ACHN (cell line): ENCODE results near the gene ORC4.

Source experiments
- DNase-seq: peaks from one replicate; pipeline ENCODE4 v3.0.0-alpha.2; 2015
- in situ Hi-C: cut with HindIII; loops from 2 replicates; pipeline ENCODE4 v1.10.0; 2017; ENCODE audit warnings: low sequenced_read_pairs, low pct_ligation_motif_present, low pct_unique_long_range_greater_than_20kb

The ORC4 gene

DNA sequence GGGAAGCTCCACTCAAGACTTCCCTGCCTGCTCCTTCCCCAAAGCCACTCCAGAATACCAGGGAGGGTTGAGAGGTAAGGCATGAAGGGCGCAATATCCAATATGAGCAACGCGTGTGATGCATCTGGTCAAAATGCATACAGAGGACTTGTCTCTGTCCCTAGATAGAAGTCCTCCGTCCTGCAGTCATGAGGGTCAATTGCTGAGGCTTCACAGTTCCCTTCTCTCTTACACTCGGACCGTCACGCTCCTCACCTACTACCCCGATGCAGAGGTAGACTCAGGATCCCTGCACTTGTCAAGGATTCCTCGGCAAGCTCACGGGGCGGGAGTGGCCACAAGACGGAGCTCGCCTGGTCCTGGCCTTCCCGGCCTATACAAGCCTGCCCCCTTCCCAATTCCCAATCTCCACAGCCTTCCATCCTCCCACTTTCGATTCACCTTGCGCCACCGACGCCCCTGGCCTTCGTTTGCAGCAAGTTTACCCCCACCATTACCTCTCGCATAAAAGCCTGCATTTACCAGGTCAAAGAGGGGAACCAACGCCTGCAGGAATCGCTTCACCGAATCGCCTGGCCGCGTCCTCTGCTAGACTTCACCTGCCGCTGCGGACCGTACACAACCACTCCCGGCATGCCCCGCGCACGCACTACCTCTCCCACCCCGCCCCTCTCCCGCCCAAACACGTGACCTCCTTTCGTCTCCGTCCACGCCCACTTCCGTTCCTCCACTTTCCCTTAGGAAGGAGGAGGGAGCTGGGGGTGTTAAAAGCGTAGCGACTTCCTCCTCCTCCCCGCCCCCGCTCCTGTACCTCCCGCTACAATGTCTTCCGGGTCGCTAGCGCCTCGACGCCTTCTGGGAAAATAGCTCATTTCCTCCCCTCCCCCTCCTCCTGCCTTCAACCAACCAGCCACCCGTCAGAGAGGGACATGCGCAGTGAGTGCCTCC, at the start of gene ORC4:
Gene ORC4 (minus strand): TSS at position 627 of the 948 bp plus-strand sequence. CDS start 44,779 bp downstream, outside the sequence.
- in situ Hi-C loops: no loop called here
- peak; percentile 100 for DNase-seq

DNA sequence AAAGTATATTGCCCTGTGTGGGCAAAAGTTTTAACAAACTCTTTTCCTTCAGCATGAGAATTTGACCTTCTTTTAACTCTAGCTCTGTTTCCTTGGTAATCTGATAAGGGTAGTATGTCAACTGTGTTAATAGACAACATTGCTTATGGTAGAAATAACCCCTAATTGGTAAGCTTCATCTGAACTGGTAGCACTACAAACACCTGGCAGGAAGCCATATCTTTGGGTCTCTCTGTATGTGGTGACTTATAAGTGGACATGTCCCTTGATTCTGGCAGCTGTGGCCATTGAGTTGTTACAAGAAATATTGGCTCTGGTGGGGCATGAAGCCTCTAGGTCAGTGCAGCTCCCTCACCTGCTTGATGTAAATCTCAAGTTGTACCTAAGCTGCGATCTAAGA, 47.3 kb upstream of the ORC4 start:
- no peak for DNase-seq
- in situ Hi-C loops: no loop called here

DNA sequence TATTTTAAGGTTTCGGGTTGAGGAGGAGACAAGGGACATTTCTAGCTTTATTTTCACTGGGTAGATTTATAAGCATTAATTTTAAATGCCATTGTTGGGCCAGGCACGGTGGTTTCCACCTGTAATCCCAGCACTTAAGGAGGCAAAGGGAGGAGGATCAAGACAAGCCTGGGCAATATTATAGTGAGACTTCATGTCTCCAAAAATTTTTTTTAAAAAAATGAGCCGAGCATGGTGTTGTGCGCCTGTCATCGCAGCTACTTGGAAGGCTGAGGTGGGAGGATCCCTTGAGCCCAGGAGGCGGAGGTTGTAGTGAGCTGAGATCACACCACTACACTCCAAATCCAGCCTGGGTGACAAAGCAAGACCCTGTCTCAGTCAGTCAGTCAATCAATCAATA, 45.4 kb upstream of the ORC4 start:
- in situ Hi-C loops: no loop called here
- no peak for DNase-seq

DNA sequence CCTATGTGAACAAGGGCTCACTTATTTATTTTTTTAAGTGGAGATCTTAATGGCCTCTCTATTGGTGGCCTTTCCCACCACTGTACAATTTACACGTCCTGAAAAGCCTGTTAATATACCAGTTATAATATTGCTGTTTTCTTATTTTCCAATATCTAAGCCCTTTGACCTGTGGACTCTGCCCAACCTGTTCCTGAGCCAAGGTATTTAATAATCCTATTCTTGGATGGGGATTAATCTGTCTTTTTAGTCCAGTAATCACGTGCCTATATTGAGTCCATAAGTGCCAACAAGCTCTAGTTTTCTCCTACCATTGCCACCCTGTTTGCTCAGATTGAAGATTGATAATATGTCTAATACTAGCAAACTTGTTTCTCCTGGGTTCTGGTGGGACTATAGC, 43.1 kb upstream of the ORC4 start:
- in situ Hi-C loops: no loop called here
- DNase-seq: no peak

GRCh38 chr2:148058641-148059040, 38.1 kb upstream of the ORC4 start:
- no peak for DNase-seq

DNA sequence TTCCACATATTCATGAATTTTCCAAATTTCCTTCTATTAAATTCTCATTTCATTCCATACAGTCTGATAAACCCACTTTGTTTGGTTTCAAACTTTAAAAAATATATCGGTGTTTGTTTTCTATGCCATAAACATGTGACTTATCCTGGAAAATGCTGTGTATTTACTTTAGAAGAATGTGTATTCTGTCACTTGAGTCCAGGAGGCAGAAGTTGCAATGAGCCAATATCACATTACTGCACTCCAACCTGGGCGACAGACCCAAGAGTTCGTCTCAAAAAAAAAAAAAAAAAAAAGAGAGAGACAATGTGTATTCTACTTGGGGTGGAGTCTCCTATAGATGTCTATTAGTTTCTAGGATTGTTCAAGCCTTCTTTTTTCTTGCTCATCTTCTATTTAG, 32.1 kb upstream of the ORC4 start:
- DNase-seq: no peak
- in situ Hi-C loops: no loop called here

More at GRCh38 chr2:148058641-148059040, 38.1 kb upstream of the ORC4 start:
- in situ Hi-C loops: no loop called here

DNA sequence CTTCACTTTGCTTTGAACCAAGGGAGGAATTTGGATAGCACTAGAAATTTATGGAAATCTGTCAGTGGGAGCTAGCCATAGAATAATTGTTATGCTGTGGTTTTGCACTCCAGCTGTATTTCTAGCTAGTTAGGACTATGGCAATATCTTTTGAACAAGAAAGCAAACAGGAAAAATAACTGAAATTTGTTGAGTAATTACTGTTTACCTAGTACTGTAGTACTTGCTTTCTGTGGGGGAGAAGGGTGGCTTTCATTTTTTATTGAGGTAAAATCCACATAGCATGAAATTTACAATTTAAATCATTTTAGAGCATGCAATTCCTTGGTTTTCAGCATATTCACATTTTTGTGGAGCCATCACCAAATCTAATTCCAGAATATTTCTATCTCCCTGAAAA, 28.7 kb upstream of the ORC4 start:
- no peak for DNase-seq
- in situ Hi-C loops: no loop called here

GRCh38 chr2:148048475-148049221, 28.1 kb upstream of the ORC4 start:
- in situ Hi-C loops: no loop called here
- DNase-seq: no peak

GRCh38 chr2:148046802-148047201, 26.3 kb upstream of the ORC4 start:
- no peak for DNase-seq
- in situ Hi-C loops: no loop called here

DNA sequence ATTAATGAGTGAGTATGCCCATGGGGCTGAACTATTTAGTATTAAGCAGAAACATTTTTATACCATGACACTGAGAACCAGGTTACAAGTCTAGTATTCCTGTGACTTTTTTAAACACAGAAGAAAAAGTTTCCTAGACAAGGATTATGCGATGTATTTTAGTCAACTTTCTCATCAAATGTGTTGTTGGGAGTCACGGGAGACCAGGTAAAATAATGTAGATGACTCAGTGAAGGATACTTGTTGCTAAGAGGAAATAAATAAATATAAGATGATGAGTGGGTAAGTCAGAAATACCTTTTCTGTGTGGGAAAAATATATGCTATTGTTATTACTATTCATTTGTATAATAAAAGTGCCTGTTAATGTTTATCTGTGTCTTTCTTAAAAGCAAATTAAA, 23.8 kb upstream of the ORC4 start:
- no peak for DNase-seq
- in situ Hi-C loops: no loop called here

- DNase-seq: no peak
Observed at GRCh38 chr2:148042219-148042618, 21.7 kb upstream of the ORC4 start.

DNA sequence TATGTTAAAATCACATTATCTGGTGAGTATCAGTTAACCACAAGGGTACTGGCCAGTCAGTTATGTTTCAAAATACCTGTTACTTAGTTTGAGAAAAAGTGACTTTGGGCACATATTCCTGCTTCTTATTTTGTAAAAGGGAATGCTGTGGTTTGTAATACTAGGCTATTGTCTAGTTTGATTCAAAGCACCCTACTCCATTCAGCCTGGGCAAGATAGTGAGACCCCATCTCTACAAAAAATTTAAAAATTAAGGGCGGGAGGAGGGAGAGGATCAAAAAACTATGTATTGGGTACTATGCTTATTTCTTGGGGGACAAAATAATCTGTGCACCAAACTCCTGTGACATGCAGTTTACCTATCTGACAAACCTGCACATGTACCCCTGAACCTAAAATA, 19.2 kb upstream of the ORC4 start:
- DNase-seq: no peak
- in situ Hi-C loops: no loop called here

More at GRCh38 chr2:148042219-148042618, 21.7 kb upstream of the ORC4 start:
- in situ Hi-C loops: no loop called here

- in situ Hi-C loops: no loop called here
- DNase-seq: no peak
Observed at GRCh38 chr2:148032215-148032614, 11.7 kb upstream of the ORC4 start.

DNA sequence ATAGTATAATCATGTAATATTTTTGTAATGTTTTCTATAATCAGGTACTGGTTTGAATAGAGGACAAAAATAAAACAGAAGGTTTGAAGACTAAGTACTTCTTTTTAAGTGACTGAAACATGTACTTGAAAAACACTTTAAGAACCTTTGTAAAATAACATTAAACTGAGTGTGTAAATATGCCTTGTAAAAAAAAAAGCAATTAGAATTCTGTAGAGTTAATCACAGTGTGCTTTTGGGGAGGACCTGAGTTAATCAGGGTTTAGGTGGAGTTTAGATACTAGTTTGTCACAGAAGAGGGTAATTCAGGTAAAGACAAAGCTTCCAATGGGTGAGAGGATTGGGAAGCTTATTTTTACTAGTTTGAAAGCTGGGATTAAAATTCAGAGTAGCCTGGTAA, 10.6 kb upstream of the ORC4 start:
- in situ Hi-C loops: no loop called here
- no peak for DNase-seq

DNA sequence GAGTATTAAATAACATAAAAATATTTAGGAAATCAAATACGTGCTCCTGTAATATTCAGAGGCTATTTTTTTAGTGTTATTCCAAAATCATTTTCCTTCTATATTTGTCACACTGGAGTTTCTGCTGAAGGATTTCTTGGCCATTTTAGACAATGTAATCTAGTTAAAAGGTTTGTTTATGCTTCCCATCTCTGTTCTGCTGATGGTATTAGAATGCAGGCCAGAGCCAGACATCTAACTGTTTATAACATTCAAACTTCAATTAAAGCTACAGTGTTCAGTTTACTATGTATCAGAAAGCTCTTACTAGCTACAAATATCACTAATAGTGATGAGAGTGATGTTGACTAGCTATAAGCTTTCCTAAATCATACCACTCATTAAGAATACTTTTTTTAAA, 8.2 kb upstream of the ORC4 start:
- no peak for DNase-seq
- in situ Hi-C loops: no loop called here

- in situ Hi-C loops: no loop called here
Observed at GRCh38 chr2:148027822-148028221, 7.3 kb upstream of the ORC4 start.

DNA sequence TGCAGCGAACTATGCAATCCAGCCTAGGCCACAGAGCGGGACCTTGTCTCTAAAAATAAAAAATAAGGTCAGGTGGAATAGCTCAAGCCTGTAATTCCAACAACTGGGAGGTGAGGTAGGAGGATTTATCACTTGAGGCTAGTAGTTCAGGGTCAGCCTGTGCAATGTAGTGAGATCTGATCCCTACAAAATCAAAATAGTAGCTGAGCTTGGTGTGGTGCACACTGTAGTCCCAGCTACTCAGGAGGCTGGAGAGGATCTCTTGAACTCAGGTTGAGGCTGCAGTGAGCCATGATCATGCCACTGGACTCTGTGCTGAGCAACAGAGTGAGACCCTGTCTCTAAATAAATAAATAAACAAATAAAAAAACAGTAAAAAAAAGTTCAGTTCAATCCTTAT, 6.0 kb upstream of the ORC4 start:
- in situ Hi-C loops: no loop called here
- DNase-seq: no peak

More at GRCh38 chr2:148027822-148028221, 7.3 kb upstream of the ORC4 start:
- DNase-seq: peak; percentile 24

DNA sequence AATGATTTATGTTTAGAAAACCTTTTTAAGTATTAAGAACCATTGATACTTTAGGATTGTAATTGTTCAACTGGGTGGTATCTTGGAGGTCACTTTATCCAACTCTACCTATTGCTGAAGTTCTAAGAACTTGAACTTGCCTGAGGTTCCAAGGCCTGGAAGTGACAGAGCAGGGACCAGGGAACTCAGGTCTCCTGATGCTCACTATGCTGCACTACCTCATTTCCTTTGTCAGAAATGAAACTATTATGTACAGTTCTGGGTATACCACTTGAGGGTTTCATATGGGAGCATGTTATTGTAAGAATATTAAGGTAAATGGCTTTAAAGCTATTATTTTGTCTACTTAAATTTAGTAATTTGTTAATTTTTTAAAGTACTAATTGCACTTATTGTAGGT, 3.3 kb upstream of the ORC4 start:
- peak; percentile 56 for DNase-seq
- in situ Hi-C loops: no loop called here

DNA sequence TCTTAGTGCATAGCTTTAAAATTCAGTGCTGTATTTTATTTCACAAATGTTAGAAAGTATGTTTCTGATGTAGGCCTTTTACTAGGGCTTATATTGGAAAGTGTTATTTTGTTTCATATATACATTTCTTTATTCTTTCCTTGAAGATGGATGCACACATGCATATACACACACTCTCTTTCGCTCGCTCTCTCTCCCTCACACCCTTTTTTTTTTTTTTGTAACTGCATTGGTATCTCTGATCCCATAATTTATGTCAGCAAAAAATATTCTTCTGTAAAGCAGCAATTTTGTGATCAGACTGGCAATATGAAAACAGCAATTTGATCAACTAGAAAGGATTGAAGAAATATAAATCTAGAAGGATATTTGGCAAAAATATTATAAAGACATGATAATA, 2.3 kb upstream of the ORC4 start:
- DNase-seq: no peak
- in situ Hi-C loops: no loop called here

DNA sequence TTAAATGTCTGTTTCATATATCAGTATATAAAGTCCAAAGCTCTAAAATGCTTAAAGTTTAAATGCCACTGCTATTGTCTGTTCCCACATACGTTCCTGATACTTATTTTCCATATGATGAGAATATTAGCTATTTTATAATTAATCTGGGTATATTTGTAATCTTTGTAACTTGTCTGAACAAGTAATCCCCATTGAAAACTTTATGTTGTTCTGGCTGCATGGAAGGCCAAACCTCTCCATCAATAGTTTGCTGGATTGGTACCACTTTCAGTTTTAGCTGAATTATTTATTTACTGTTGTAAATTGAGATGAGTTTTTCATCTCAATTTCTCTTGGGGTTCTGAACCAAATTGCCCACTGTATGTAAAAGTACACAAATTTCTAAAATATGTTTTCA, 1.8 kb upstream of the ORC4 start:
- in situ Hi-C loops: no loop called here
- no peak for DNase-seq
